PC-3 (cell line): ENCODE data around the gene WIPF3.
"Not testable (repeated sequence)": the region's sequence is repeated elsewhere in the genome, so short reads cannot be mapped to it uniquely, and the experiment has no call there.

Source experiments
- EZH2 ChIP-seq: fragments of 300-600 bp; sonication (generic); IDR thresholded peaks from one replicate; pipeline ENCODE4 v1.6.1; 2017; ENCODE audit warnings: antibody characterized with exemption, mild to moderate bottlenecking, low read length; ENCODE audit not compliant: unreplicated experiment
- EZH2phosphoT487 ChIP-seq: fragments of 300-600 bp; sonication (generic); IDR thresholded peaks from 2 replicates; pipeline ENCODE4 v1.6.1; 2018; ENCODE audit warnings: mild to moderate bottlenecking, antibody characterized with exemption, low read length, borderline replicate concordance
- TF ChIP-seq, protein P1 (sequence below): fragments of 300-600 bp; sonication (generic); conservative IDR thresholded peaks from 2 replicates; pipeline ENCODE4 v1.5.1; 2017; ENCODE audit warnings: antibody characterized with exemption, low read depth, mild to moderate bottlenecking, low read length

DNA sequence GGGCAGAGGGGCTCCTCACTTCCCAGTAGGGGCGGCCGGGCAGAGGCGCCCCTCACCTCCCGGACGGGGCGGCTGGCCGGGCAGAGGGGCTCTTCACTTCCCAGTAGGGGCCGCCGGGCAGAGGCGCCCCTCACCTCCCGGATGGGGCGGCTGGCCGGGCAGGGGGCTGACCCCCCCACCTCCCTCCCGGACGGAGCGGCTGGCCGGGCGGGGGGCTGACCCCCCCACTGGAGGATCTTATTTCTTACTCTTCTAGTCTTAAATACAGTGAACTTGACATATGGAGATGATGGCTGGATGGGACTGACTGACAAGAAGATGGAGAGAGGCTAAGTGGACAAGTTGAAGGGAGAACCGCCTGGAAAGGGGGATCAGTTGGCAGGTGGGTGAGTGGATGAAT is 155.3 kb downstream of the WIPF3 start:
- TF ChIP-seq, protein P1, sequence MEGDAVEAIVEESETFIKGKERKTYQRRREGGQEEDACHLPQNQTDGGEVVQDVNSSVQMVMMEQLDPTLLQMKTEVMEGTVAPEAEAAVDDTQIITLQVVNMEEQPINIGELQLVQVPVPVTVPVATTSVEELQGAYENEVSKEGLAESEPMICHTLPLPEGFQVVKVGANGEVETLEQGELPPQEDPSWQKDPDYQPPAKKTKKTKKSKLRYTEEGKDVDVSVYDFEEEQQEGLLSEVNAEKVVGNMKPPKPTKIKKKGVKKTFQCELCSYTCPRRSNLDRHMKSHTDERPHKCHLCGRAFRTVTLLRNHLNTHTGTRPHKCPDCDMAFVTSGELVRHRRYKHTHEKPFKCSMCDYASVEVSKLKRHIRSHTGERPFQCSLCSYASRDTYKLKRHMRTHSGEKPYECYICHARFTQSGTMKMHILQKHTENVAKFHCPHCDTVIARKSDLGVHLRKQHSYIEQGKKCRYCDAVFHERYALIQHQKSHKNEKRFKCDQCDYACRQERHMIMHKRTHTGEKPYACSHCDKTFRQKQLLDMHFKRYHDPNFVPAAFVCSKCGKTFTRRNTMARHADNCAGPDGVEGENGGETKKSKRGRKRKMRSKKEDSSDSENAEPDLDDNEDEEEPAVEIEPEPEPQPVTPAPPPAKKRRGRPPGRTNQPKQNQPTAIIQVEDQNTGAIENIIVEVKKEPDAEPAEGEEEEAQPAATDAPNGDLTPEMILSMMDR, result not testable (repeated sequence)
- TF ChIP-seq EZH2, EZH2phosphoT487: not testable (repeated sequence)
